ENCODE measurements around the gene TSPAN13. TPM values are rescaled to one million over a fixed set of nuclear protein-coding genes. Genes with fewer than 3 reads are reported as not detected.

Gene TSPAN13
- total RNA-seq, 2 experiments from 2014 or later, result 0.47 to 1.0 TPM

GRCh38 chr7:16770657-16771329, 17.2 kb downstream of the TSPAN13 start:
- POLR2A ChIA-PET, result no interaction called here
- CTCF ChIA-PET, result no interaction called here
- H3K4me3 Mint-ChIP-seq, result no peak overlapping the region

GRCh38 chr7:16773326-16773725, 19.8 kb downstream of the TSPAN13 start:
- ATAC-seq (no peak), DNase-seq (no peak)
- H3K36me3 Mint-ChIP-seq (ENCODE audit: low read depth), result no peaks in the 10 kb centered on the region
- CTCF ChIA-PET, result no interaction called here
- no peak overlapping the region for H3K27ac Mint-ChIP-seq
- POLR2A ChIA-PET, result no interaction called here
- no peaks in the 10 kb centered on the region for H3K9me3 Mint-ChIP-seq
- no peaks in the 10 kb centered on the region for H3K4me1 Mint-ChIP-seq (ENCODE audit: low read depth)
- peaks cover 2% of the 10 kb centered on the region for H3K27me3 Mint-ChIP-seq
- TF ChIP-seq, protein P1, sequence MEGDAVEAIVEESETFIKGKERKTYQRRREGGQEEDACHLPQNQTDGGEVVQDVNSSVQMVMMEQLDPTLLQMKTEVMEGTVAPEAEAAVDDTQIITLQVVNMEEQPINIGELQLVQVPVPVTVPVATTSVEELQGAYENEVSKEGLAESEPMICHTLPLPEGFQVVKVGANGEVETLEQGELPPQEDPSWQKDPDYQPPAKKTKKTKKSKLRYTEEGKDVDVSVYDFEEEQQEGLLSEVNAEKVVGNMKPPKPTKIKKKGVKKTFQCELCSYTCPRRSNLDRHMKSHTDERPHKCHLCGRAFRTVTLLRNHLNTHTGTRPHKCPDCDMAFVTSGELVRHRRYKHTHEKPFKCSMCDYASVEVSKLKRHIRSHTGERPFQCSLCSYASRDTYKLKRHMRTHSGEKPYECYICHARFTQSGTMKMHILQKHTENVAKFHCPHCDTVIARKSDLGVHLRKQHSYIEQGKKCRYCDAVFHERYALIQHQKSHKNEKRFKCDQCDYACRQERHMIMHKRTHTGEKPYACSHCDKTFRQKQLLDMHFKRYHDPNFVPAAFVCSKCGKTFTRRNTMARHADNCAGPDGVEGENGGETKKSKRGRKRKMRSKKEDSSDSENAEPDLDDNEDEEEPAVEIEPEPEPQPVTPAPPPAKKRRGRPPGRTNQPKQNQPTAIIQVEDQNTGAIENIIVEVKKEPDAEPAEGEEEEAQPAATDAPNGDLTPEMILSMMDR (IDR thresholded peaks at IDR 0.05), result no peak
- H3K4me3 Mint-ChIP-seq, result no peak overlapping the region
- intact Hi-C loops (cut with micrococcal nuclease), result no loop called here

More at GRCh38 chr7:16770657-16771329, 17.2 kb downstream of the TSPAN13 start:
- Mint-ChIP-seq H3K27ac (no peak overlapping the region), H3K4me1 (ENCODE audit: low read depth) (no peaks in the 10 kb centered on the region), H3K9me3 (no peaks in the 10 kb centered on the region), H3K27me3 (peaks cover 2% of the 10 kb centered on the region), H3K36me3 (ENCODE audit: low read depth) (no peaks in the 10 kb centered on the region)
- TF ChIP-seq, protein P1 (IDR thresholded peaks at IDR 0.05), result no peak
- DNase-seq (no peak), ATAC-seq (no peak)
- intact Hi-C loops (cut with micrococcal nuclease), result no loop called here

DNA sequence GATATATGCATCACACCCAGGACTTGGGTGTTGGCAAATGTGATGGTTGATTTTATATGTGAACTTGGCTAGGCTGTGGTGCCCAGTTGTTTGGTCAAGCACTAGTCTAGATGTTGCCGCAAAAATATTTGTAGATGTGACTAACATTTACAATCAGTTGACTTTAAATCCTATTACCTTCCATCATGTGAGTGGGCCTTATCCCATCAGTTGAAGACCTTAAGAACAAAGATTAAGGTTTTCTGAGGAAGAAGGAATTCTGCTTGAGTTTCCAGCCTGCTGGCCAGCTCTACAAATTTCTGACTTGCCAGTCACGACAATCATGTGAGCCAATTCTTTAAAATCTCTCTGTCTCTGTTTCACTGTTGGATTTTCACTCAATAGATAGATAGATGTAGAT, 20.3 kb downstream of the TSPAN13 start:
- H3K4me3 Mint-ChIP-seq, result no peak overlapping the region
- H3K4me1 Mint-ChIP-seq (ENCODE audit: low read depth), result no peaks in the 10 kb centered on the region
- H3K27me3 Mint-ChIP-seq, result peaks cover 2% of the 10 kb centered on the region
- intact Hi-C loops (cut with micrococcal nuclease), result no loop called here
- TF ChIP-seq, protein P1 (IDR thresholded peaks at IDR 0.05), result no peak
- ATAC-seq (no peak), DNase-seq (no peak)
- CTCF ChIA-PET, result interaction anchor here (1.0 kb wide), 1 partner anchor 209 kb away, joined by 3 read pairs; no protein-coding TSS in a partner anchor
- H3K27ac Mint-ChIP-seq, result no peak overlapping the region
- H3K9me3 Mint-ChIP-seq, result no peaks in the 10 kb centered on the region
- H3K36me3 Mint-ChIP-seq (ENCODE audit: low read depth), result no peaks in the 10 kb centered on the region
- POLR2A ChIA-PET, result no interaction called here

- TF ChIP-seq, protein P1 (IDR thresholded peaks at IDR 0.05), result no peak
- Mint-ChIP-seq H3K4me3 (no peak overlapping the region), H3K9me3 (no peaks in the 10 kb centered on the region), H3K36me3 (ENCODE audit: low read depth) (no peaks in the 10 kb centered on the region), H3K27ac (no peak overlapping the region), H3K4me1 (ENCODE audit: low read depth) (no peaks in the 10 kb centered on the region), H3K27me3 (peaks cover 2% of the 10 kb centered on the region)
- intact Hi-C loops (cut with micrococcal nuclease), result no loop called here
- POLR2A ChIA-PET, result no interaction called here
- no peak for ATAC-seq
- no peak for DNase-seq
- CTCF ChIA-PET, result interaction anchor here (1.0 kb wide), 1 partner anchor 209 kb away, joined by 3 read pairs; no protein-coding TSS in a partner anchor
Measured at GRCh38 chr7:16774294-16774693, 20.7 kb downstream of the TSPAN13 start.

GRCh38 chr7:16774986-16775385, 21.4 kb downstream of the TSPAN13 start:
- no peak for ATAC-seq

More at GRCh38 chr7:16774986-16775385, 21.4 kb downstream of the TSPAN13 start:
- H3K27ac Mint-ChIP-seq, result no peak overlapping the region
- POLR2A ChIA-PET, result no interaction called here
- H3K4me1 Mint-ChIP-seq (ENCODE audit: low read depth), result no peaks in the 10 kb centered on the region
- intact Hi-C loops (cut with micrococcal nuclease), result no loop called here
- H3K27me3 Mint-ChIP-seq, result peaks cover 2% of the 10 kb centered on the region
- no peak overlapping the region for H3K4me3 Mint-ChIP-seq
- no peak for DNase-seq
- H3K36me3 Mint-ChIP-seq (ENCODE audit: low read depth), result no peaks in the 10 kb centered on the region
- no peaks in the 10 kb centered on the region for H3K9me3 Mint-ChIP-seq
- TF ChIP-seq, protein P1 (IDR thresholded peaks at IDR 0.05), result no peak
- CTCF ChIA-PET, result interaction anchor here (1.0 kb wide), 1 partner anchor 208 kb away, joined by 3 read pairs; no protein-coding TSS in a partner anchor

All from activated CD8-positive, alpha-beta T cell treated with anti-CD3 and anti-CD28 coated beads for 36 hours (primary cell).